Measurements from ENCODE around the gene RUNX2. TPM values are rescaled to one million over a fixed set of nuclear protein-coding genes. Genes with fewer than 3 reads are reported as not detected.

The RUNX2 gene
- total and polyA plus RNA-seq, 2 of the 8 experiments (the other 6 are each of a cell fraction or from before 2014, with no cell fraction given) = 0.26 to 1.2 TPM

- CTCF ChIA-PET (ENCODE audit: partially characterized antibody) = no interaction called here
- TF ChIP-seq KDM1A (IDR thresholded peaks at IDR 0.05; ENCODE audit: borderline replicate concordance, low read length) (no peak), NRF1 (IDR thresholded peaks at IDR 0.05; ENCODE audit: low read depth, low read length) (no peak), BRCA1 (IDR thresholded peaks at IDR 0.05; ENCODE audit: low read depth, low read length) (no peak), EP300 (IDR thresholded peaks at IDR 0.05; ENCODE audit: borderline replicate concordance in 1 of 2, low read depth in 2 of 2, low read length in 2 of 2) (no peak), GTF2F1 (IDR thresholded peaks at IDR 0.05; ENCODE audit: borderline replicate concordance, low read depth, low read length) (no peak), RFX5 (IDR thresholded peaks at IDR 0.05; ENCODE audit: borderline replicate concordance, low read depth, low read length) (no peak), CTBP2 (IDR thresholded peaks at IDR 0.05; ENCODE audit: borderline replicate concordance, insufficient read depth, insufficient read length, low read length) (no peak), ZNF274 (IDR thresholded peaks at IDR 0.05; ENCODE audit: borderline replicate concordance, extremely low read depth, low read length) (no peak), SUZ12 (IDR thresholded peaks at IDR 0.05; ENCODE audit: low read length) (no peak), HDAC2 (IDR thresholded peaks at IDR 0.05; ENCODE audit: borderline replicate concordance in 1 of 2, low read depth in 2 of 2, low read length in 2 of 2) (no peak)
Measured at GRCh38 chr6:45478240-45478639, 150.1 kb downstream of the RUNX2 start.

More at GRCh38 chr6:45478240-45478639, 150.1 kb downstream of the RUNX2 start:
- Histone ChIP-seq H3K4me1 (replicated peaks in 1 of 4; ENCODE audit: control insufficient read depth in 3 of 4, insufficient read depth in 4 of 4, low read length in 3 of 4) (no peaks in the 10 kb centered on the region; a peak in 2 of 7 replicates), H3K9me3 (ENCODE audit: insufficient read depth in 2 of 2, low read depth in 1 of 2, low read length in 1 of 2) (no peaks in the 10 kb centered on the region), H2BK15ac (ENCODE audit: low read length) (no peak overlapping the region), H2BK120ac (replicated peaks; ENCODE audit: low read depth, low read length) (no peak overlapping the region), H3K4me3 (ENCODE audit: extremely low read depth in 1 of 4, insufficient read depth in 2 of 4, low read depth in 3 of 4, low read length in 4 of 4) (no peak overlapping the region), H4K91ac (replicated peaks; ENCODE audit: insufficient read length, low read length) (no peak overlapping the region), H3K36me3 (ENCODE audit: control insufficient read depth in 2 of 4, insufficient read depth in 4 of 4, low read length in 3 of 4) (no peaks in the 10 kb centered on the region), H2BK5ac (ENCODE audit: low read depth, low read length) (no peak overlapping the region), H2BK12ac (ENCODE audit: low read depth, low read length) (no peak overlapping the region), H3K23me2 (ENCODE audit: low read depth, low read length) (no peaks in the 10 kb centered on the region; the same call in 1 of the 2 replicates), H3K27ac (ENCODE audit: low read depth, low read length) (no peak overlapping the region), H3K14ac (ENCODE audit: insufficient read length) (no peak overlapping the region), H2BK20ac (ENCODE audit: low read length) (no peak overlapping the region), H3K23ac (ENCODE audit: insufficient read length) (no peak overlapping the region), H3K27me3 (replicated peaks in 1 of 4; ENCODE audit: control insufficient read depth in 3 of 4, extremely low read depth in 1 of 4, insufficient read depth in 3 of 4, low read length in 3 of 4) (no peaks in the 10 kb centered on the region), H4K5ac (ENCODE audit: insufficient read length, low read depth, low read length) (no peak overlapping the region), H3K79me2 (ENCODE audit: control insufficient read depth in 1 of 2, insufficient read depth in 2 of 2, low read length in 2 of 2) (no peaks in the 10 kb centered on the region), H3K4ac (replicated peaks; ENCODE audit: insufficient read length, low read depth, low read length) (no peak overlapping the region), H3K4me2 (ENCODE audit: insufficient read depth in 1 of 2, low read depth in 2 of 2, low read length in 2 of 2) (no peak overlapping the region), H4K20me1 (replicated peaks in 1 of 2; ENCODE audit: control insufficient read depth in 1 of 2, insufficient read depth in 2 of 2, low read length in 2 of 2) (no peaks in the 10 kb centered on the region), H2AK5ac (ENCODE audit: low read depth, low read length) (no peak overlapping the region), H2AFZ (ENCODE audit: low read length) (no peak overlapping the region), H3K56ac (replicated peaks; ENCODE audit: insufficient read length, low read depth, low read length) (no peak overlapping the region), H4K8ac (ENCODE audit: extremely low read depth, insufficient read depth, low read length) (no peak overlapping the region), H3K79me1 (ENCODE audit: low read depth, low read length) (no peaks in the 10 kb centered on the region), H3K18ac (ENCODE audit: extremely low read depth, low read length) (no peak overlapping the region), H3K9ac (replicated peaks in 1 of 4; ENCODE audit: extremely low read depth in 1 of 4, low read depth in 3 of 4, low read length in 3 of 4) (no peak overlapping the region)
- POLR2A ChIA-PET (ENCODE audit: partially characterized antibody) = no interaction called here
- WGBS, 2 experiments (ENCODE audit: extremely low coverage in 1 of 2, insufficient coverage in 1 of 2, insufficient read length in 1 of 2, insufficient replicate concordance in 2 of 2, low coverage in 1 of 2, low lambda C conversion rate in 2 of 2, missing lambda C conversion rate in 1 of 2) = 78% methylated on average over 2 of the region's 2 CpGs; no CpG with 5 or more reads in 1 of the 2 experiments
- DNase-seq (ENCODE audit: low read depth in 1 of 2, low spot score in 2 of 2) (no peak), FAIRE-seq (no peak)

Measured in H1 (cell line).